NCI-H526 (cell line): ENCODE measurements around the gene TPCN2.

Experiments used
- DNase-seq, 2 experiments: peaks; one replicate each; lab custom pipeline; 2025; lab: John Stamatoyannopoulos, UW

Gene TPCN2

GRCh38 chr11:69010964-69011623, 37.6 kb upstream of the TPCN2 start:
- DNase-seq: peak; percentile 41 to 92

DNA sequence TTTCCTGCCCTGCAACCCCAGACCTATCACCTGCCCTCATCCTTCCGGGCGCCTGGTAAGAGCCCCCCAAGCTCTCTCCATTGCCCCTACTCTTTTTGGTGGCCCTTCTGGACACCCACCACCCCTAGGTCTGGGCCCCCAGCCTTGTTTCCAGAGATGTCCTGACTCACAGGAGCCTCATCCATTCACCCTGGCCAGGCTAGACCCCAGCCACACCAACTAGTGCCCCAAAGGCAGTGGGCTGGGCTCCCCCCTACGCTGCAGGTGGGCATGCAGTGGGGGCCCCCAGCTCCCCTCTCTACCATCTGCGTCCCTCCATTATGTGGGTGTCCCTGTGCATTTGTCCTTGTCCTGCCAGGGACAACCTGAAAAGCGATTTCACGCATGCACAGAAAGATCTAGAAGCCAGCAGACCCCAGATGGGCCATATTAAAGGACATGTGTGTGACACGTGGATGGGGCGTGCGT, 37.1 kb upstream of the TPCN2 start:
- DNase-seq: no peak

- no peak for DNase-seq
These were observed 36.4 kb upstream of the TPCN2 start for GRCh38 chr11:69012092-69013008.

DNA sequence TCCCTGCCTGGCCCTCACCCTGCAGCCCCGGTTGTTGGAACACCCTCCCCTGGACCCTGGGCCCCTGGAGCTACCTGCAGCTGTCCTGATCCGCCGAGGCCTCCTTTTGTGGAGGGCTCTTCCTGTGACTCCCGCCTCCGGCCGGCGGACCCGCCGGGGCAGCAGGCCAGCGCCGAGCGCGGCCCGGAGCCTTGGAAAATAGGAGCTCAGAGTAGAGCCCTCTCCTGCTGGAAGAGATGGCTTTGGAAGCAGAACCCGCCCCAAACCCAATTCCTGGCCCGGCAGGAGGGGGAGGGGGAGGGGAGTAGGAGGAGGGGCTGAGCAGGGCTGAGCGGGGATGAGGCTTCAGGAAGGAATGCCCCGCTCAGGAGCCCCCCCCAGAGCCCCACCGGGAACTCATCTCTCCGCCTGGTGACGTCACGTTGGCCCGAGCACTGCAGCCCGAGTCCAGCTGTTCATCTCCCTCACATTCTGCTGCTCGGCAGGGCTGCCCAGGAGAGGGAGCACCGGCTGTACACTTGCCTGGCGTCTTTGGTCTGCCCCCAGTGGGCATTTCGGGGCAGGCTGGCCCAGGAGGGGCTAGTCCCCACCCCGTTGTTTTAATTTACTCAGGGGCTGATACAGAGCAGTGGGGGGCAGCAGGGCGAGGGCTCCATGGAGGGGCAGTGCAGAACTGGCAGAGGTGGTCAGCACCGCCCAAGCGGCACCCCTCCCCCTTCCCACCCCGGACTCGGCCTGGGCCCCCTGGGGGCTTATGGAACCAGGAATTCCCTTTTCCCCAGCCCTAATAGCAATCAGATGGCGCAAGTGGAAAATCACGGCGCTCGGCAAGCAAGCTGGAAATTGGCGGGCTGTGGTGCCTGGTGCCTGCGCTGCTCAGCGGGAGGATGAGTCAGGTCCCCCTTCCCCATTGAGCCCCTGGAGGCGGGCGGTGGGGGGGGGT, 35.5 kb upstream of the TPCN2 start, which contains the start of gene MRGPRF:
MRGPRF (minus strand) TSS at position 238 of the 943 bp plus-strand sequence. CDS start 3,345 bp downstream, outside the sequence.
- peak in 1 of 2 experiments; percentile 26 for DNase-seq

DNA sequence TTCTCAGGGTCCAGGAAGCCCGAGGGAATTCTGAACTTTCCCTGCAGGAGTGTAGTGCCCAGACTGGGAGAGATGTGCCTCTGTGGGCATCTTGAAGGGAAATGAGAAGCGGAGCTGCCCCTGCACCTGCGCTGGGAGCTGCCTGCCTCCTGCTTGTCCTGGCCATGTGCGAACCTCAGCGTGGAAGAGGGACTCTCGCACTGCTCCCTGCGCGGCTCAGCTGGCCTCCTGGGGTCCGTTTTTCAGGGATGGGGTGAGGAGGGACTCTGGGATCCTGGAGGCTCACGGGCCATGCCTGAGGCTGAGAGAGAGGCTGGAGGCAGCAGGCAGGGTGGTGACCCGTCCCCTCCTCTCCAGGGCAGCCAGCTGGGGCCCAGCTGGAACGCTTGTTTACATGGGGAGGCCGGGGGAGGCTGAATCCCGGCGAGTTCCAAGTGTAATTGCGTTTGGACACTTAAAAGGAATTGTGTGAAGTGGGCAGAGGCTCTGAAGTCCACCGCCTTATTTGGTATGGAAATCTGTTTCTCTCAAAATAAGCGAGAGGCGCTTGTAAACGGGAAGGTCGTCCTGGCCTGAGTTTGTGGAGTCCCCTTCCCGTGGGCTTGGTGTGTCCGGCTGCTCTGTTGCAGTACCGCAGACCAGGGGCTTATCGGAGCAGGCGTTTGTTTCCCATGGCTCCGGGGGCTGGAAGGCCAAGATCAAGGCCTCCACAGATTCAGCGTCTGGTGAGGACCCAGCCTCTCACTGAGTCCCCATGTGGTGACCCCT, 34.5 kb upstream of the TPCN2 start:
- DNase-seq: peak in 1 of 2 experiments; percentile 32

DNA sequence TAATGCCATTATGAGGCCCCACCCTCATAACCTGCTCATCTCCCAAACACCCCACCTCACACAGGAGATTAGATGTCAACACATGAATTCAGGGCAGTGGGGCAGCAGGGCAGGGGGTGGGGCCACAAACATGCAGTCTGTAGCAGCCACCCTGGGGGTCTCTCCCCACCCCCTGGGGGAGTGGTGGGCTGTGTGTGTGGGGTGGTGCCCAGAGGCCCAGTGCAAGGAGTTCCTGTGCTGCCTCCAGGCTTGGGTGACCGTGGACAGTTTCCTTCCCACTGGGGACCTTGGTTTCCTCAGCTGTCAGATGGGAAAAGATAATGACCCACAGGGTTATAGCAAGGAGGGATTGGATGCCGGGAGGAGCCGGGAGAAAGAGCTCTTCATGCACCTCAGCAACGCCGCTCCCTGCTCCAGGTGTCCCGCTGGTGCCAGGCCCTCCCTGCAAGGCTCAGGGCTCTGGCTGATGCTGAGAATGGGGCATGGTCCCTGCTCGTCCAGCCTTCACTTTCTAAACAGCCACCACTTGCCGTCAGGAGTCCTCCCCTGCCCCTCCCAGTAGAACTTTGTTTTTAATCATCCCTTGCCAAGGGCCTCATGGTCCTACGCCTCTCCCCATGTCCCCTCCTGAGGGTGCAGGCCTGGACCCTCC, 33.7 kb upstream of the TPCN2 start:
- DNase-seq: no peak

DNA sequence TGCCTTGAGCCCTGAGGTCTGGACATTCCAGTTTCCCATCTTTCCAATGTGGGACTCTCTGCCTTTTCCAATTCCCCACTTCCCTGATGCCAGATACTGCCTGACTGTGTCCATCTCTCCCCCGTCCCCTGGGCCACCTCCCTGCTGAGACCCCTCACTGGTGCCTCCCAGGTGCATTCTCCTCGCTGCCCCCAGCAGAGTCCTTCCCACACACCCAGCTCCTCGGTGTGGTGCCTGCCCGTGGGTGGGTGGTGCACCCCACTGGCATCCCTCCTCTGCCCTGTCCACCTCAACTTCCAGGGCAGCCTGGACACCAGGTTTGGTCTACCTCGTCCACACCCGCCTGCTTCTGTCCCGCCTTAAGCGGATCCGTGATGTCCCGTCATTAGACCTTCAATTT, 30.8 kb upstream of the TPCN2 start:
- DNase-seq: no peak

GRCh38 chr11:69018924-69019323, 29.8 kb upstream of the TPCN2 start:
- no peak for DNase-seq

DNA sequence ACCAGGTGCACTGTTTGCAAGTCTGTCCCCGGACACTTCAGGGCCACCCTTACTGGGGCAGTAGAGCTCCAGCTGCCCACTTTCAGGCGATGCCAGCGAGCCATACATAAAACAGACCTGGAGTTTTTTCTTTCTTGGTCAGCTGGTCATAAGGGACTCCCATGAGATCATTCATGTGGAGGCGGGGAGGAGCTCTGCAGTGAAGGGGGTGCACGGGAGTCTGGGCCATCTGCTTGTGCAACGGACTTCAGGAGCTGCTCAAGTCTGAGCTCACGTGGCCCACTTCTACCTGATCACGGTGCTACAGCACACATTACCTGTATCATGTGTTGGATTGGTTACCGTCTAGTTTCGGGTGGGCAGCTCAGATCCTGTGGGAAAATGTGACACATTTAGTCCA, 26.5 kb upstream of the TPCN2 start:
- no peak for DNase-seq

DNA sequence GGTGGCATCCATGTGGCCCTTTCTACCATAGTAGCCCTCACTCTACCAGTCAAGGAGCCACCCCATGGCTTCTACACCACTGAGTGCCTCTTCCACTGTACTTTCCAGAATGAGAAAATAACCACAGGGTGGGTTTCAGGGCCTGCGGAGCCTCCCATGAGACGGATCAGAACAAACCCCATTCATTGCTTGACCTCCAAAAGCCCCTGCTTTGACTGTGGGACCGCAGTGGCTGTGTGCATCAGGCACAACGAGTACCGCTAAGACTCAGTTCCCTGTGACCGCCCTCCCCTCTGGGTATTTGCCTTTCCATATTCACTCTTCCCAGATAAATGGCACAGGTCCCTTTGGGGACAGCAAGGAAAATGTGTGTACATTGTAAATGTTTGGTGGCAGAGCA, 24.2 kb upstream of the TPCN2 start:
- no peak for DNase-seq

GRCh38 chr11:69027704-69028372, 20.9 kb upstream of the TPCN2 start:
- DNase-seq: no peak

DNA sequence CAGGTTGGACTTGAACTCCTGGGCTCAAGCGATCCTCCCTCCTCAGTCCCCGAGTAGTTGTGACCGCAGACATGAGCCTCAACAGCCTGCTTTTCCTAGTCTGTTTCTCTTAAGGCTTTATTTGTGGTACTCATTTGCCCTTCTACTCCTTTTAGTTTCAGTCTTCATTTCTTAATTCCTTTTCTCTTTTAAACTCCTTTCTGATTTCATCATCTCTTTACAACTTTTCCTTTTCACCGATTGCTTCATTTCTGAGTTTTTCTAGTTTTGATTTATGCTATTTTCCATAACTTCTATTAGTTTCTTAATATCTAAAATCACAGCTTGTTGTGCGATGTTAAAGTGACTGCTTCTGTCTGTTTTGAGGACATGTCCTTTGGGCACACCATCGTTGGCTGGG, 18.4 kb upstream of the TPCN2 start:
- no peak for DNase-seq

DNA sequence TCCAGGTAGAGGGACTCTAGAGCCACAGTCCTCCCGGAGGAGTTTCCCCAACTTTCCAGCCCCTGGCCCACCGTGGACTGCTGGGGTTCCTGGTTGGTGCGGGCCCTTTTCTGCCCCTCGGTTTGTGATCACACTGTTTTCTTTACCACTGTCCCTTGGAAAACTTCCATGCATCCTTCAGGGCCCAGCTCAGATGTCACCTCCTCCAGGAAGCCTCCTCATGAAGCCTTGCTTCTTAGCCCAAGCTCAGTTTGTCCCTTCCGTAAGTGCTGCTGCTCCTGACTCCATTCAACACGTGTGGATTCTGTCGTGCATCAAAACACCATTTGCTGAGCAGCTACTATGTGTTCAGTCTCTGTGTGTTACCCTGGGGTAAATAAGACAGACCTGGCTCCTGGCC, 15.9 kb upstream of the TPCN2 start:
- no peak for DNase-seq

- DNase-seq: no peak
These were observed 15.3 kb upstream of the TPCN2 start for GRCh38 chr11:69033431-69033830.

DNA sequence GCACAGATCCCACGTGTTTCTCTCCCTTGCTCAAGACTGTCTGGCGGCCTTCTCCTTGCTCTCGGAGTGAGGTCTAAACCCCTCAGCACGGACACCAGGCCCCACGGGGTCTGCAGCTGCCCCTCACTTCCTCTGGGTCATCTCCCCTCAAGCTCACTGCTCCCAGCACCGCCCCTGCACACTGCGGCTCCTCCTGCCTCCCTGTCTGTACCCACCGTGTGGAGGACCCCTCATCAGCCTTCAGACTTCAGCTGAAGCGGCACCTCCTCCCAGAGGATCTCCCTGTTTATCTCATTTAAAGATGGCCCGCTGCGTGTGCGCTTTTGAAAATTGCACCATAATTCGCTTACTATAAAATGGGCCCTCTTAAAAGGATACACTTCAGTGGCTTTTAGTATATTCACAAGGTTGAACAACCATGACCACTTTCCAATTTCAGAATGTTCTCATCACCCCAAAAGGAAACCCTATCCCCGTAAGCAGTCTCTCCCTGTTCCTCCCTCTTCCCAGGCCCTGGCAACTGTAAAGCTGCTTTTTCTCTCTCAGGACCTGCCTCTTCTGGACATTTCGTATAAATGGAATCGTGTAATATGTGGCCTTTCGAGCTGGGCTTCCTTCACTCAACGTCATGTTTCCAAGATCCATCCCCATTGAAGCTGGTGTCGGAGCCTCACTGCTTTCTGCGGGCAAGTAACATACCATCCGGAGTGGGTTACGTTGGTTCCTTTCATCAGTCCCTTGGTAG, 14.4 kb upstream of the TPCN2 start:
- no peak for DNase-seq

GRCh38 chr11:69035150-69035945, 13.4 kb upstream of the TPCN2 start:
- DNase-seq: no peak

- DNase-seq: no peak
These were observed 12.8 kb upstream of the TPCN2 start for GRCh38 chr11:69035946-69036340.

GRCh38 chr11:69037074-69037473, 11.7 kb upstream of the TPCN2 start:
- DNase-seq: no peak

- no peak for DNase-seq
These were observed 11.2 kb upstream of the TPCN2 start for GRCh38 chr11:69037544-69037943.
